HepG2 (cell line): ENCODE results near the gene C11orf68. TPM values are rescaled to one million over a fixed set of nuclear protein-coding genes. Genes with fewer than 3 reads are reported as not detected.
A peak's percentile ranks its signal among the peaks of the same experiment; 100 is the strongest.

ENCODE experiments used
- AGO1 ChIP-seq: fragments of 200-400 bp; formaldehyde crosslinking; IDR thresholded peaks from 2 replicates; pipeline ENCODE4 v1.6.1; 2017; ENCODE audit warnings: mild to moderate bottlenecking, low read depth, low read length, moderate library complexity; ENCODE audit not compliant: poor library complexity, severe bottlenecking
- CCDC6 ChIP-seq: sonication (generic); formaldehyde crosslinking; IDR thresholded peaks from 2 replicates; pipeline ENCODE4 v1.8.1; 2022; ENCODE audit warnings: mild to moderate bottlenecking, missing genetic modification reagents, moderate library complexity
- FUBP1 ChIP-seq: sonication (generic); formaldehyde crosslinking; IDR thresholded peaks from 2 replicates; pipeline ENCODE4 v1.5.1; 2020; ENCODE audit warnings: missing genetic modification reagents, mild to moderate bottlenecking, borderline replicate concordance
- GFI1 ChIP-seq: sonication (generic); formaldehyde crosslinking; IDR thresholded peaks from 2 replicates; pipeline ENCODE4 v1.5.0; 2020; ENCODE audit warnings: missing genetic modification reagents, mild to moderate bottlenecking, borderline replicate concordance
- KLF13 ChIP-seq: sonication (generic); formaldehyde crosslinking; IDR thresholded peaks from 2 replicates; pipeline ENCODE4 v1.4.0; 2020; ENCODE audit warnings: mild to moderate bottlenecking, missing genetic modification reagents
- NFE2 ChIP-seq: sonication (generic); formaldehyde crosslinking; IDR thresholded peaks from 2 replicates; pipeline ENCODE4 v1.4.0; 2020; ENCODE audit warnings: missing genetic modification reagents
- NR1H2 ChIP-seq: sonication (generic); formaldehyde crosslinking; IDR thresholded peaks from 2 replicates; pipeline ENCODE4 v1.8.1; 2022; ENCODE audit warnings: low read depth, missing genetic modification reagents, borderline replicate concordance
- PATZ1 ChIP-seq: sonication (generic); formaldehyde crosslinking; IDR thresholded peaks from 2 replicates; pipeline ENCODE4 v1.4.0; 2020; ENCODE audit warnings: missing genetic modification reagents
- SP140L ChIP-seq: sonication (generic); formaldehyde crosslinking; IDR thresholded peaks from 2 replicates; pipeline ENCODE4 v1.4.0; 2020; ENCODE audit warnings: missing genetic modification reagents, borderline replicate concordance
- SP2 ChIP-seq: sonication (generic); formaldehyde crosslinking; IDR thresholded peaks from 2 replicates; pipeline ENCODE4 v1.5.1; 2020; ENCODE audit warnings: mild to moderate bottlenecking, missing genetic modification reagents
- TEAD2 ChIP-seq: sonication (generic); formaldehyde crosslinking; IDR thresholded peaks from 2 replicates; pipeline ENCODE4 v1.9.0; 2021; ENCODE audit warnings: missing genetic modification reagents
- TEF ChIP-seq: sonication (generic); formaldehyde crosslinking; IDR thresholded peaks from 2 replicates; pipeline ENCODE4 v1.5.0; 2020; ENCODE audit warnings: missing genetic modification reagents
- TERF1 ChIP-seq: sonication (generic); formaldehyde crosslinking; IDR thresholded peaks from 2 replicates; pipeline ENCODE4 v1.8.0; 2022; ENCODE audit warnings: mild to moderate bottlenecking, missing genetic modification reagents, moderate library complexity
- UBTF ChIP-seq: sonication (generic); formaldehyde crosslinking; IDR thresholded peaks from 2 replicates; pipeline ENCODE4 v1.4.0; 2020; ENCODE audit warnings: mild to moderate bottlenecking, missing genetic modification reagents
- XBP1 ChIP-seq: sonication (generic); formaldehyde crosslinking; IDR thresholded peaks from 2 replicates; pipeline ENCODE4 v1.5.0; 2020; ENCODE audit warnings: missing genetic modification reagents
- ZBTB20 ChIP-seq: sonication (generic); formaldehyde crosslinking; IDR thresholded peaks from 2 replicates; pipeline ENCODE4 v1.8.1; 2023; ENCODE audit warnings: missing genetic modification reagents, low read depth, mild to moderate bottlenecking, borderline replicate concordance
- ZNF362 ChIP-seq: sonication (generic); formaldehyde crosslinking; IDR thresholded peaks from 2 replicates; pipeline ENCODE4 v1.4.0; 2020; ENCODE audit warnings: missing genetic modification reagents, mild to moderate bottlenecking, borderline replicate concordance
- ZNF629 ChIP-seq: sonication (generic); formaldehyde crosslinking; conservative IDR thresholded peaks from 2 replicates; pipeline ENCODE4 v1.5.0; 2020; ENCODE audit warnings: missing genetic modification reagents
- ZNF772 ChIP-seq: sonication (generic); formaldehyde crosslinking; IDR thresholded peaks from 2 replicates; pipeline ENCODE4 v1.5.0; 2020; ENCODE audit warnings: mild to moderate bottlenecking, missing genetic modification reagents
- polyA plus RNA-seq, 8 experiments: library from polyadenylated mRNA; depleted of rRNA in 3 of 8; stranded (reverse) in 7 of 8; unstranded in 1 of 8; fragments of >200 nt; fragmentation: Illumina TruSeq in 4 of 8; extraction: Trizol in 4 of 8; gene quantifications; 2 replicates each; pipeline versions ENCODE4 v1.2.1 to v1.2.3, GENCODE V29; 2011 to 2016; ENCODE audit warnings: low read depth in 4 of 8, missing spikeins in 1 of 8, mixed read lengths in 1 of 8; ENCODE audit not compliant: insufficient read depth in 1 of 8
- total RNA-seq, 5 experiments: library from RNA; depleted of rRNA; stranded (reverse); fragments of >200 nt; fragmentation: Illumina TruSeq; extraction: Trizol; gene quantifications; 2 replicates each; pipeline ENCODE4 v1.2.3, GENCODE V29; 2016; ENCODE audit warnings: low read depth in 1 of 5

Gene C11orf68
- total and polyA plus RNA-seq, 2 of the 13 experiments (the other 11 are each of a cell fraction or from before 2014, with no cell fraction given), result 8.4 to 28.3 TPM

GRCh38 chr11:65888163-65888814 is 30.6 kb downstream of the C11orf68 start, which contains the start of gene FIBP (continued):
- TF ChIP-seq ZNF362 (CRISPR knock-in tag) (no peak), ZBTB20 (CRISPR knock-in tag) (peak; percentile 40; the same call in 1 of the 2 replicates), PATZ1 (CRISPR knock-in tag) (peak; percentile 72), FUBP1 (no peak), TEF (no peak), NR1H2 (peak; percentile 68; the same call in 1 of the 2 replicates), ZNF772 (CRISPR knock-in tag) (no peak), SP2 (CRISPR knock-in tag) (peak; percentile 81), GFI1 (CRISPR knock-in tag) (0 out of 2 replicates have a peak, but pooled peaks have one; percentile 68), KLF13 (CRISPR knock-in tag) (0 out of 2 replicates have a peak, but pooled peaks have one; percentile 33), TEAD2 (no peak), XBP1 (CRISPR knock-in tag) (no peak), SP140L (CRISPR knock-in tag) (no peak), AGO1 (peak; percentile 52), CCDC6 (CRISPR knock-in tag) (no peak; the same call in 1 of the 2 replicates), NFE2 (CRISPR knock-in tag) (no peak), TERF1 (CRISPR knock-in tag) (no peak), UBTF (CRISPR knock-in tag) (peak; percentile 83), ZNF629 (CRISPR knock-in tag) (no peak)
